Parathyroid adenoma (tissue), 2 donors: ENCODE measurements around the gene CHN1.

Source experiments
- H2AFZ ChIP-seq: fragments of 300-600 bp; sonication (generic); one replicate; pipeline ENCODE4 v1.7.0; 2017; ENCODE audit warnings: antibody characterized with exemption, mild to moderate bottlenecking
- H3K27ac ChIP-seq: fragments of 300-600 bp; sonication (generic); one replicate; pipeline ENCODE4 v1.7.0; 2017
- H3K27me3 ChIP-seq: fragments of 300-600 bp; sonication (generic); one replicate; pipeline ENCODE4 v1.7.0; 2017; ENCODE audit warnings: low read length; ENCODE audit not compliant: control insufficient read depth, insufficient read depth
- H3K36me3 ChIP-seq: fragments of 300-600 bp; sonication (generic); one replicate; pipeline ENCODE4 v1.7.0; 2017; ENCODE audit warnings: low read length; ENCODE audit not compliant: control insufficient read depth, insufficient read depth
- H3K4me1 ChIP-seq: fragments of 300-600 bp; sonication (generic); one replicate; pipeline ENCODE4 v1.7.0; 2017; ENCODE audit warnings: control low read depth
- H3K4me2 ChIP-seq: fragments of 300-600 bp; sonication (generic); one replicate; pipeline ENCODE4 v1.7.0; 2017; ENCODE audit warnings: low read length
- H3K4me3 ChIP-seq: fragments of 300-600 bp; sonication (generic); one replicate; pipeline ENCODE4 v1.7.0; 2017; ENCODE audit warnings: low read depth, low read length
- H3K79me2 ChIP-seq: fragments of 300-600 bp; sonication (generic); one replicate; pipeline ENCODE4 v1.7.0; 2017; ENCODE audit warnings: control low read depth
- H3K9ac ChIP-seq: fragments of 300-600 bp; sonication (generic); one replicate; pipeline ENCODE4 v1.7.0; 2017; ENCODE audit warnings: mild to moderate bottlenecking
- H3K9me3 ChIP-seq: fragments of 300-600 bp; sonication (generic); one replicate; pipeline ENCODE4 v1.7.0; 2017; ENCODE audit warnings: low read length; ENCODE audit not compliant: control insufficient read depth
- TF ChIP-seq, protein P1 (sequence below): fragments of 300-600 bp; sonication (generic); IDR thresholded peaks from one replicate; pipeline ENCODE4 v1.7.0; 2017; ENCODE audit warnings: antibody characterized with exemption, mild to moderate bottlenecking
- donor health status: primary hyperparathyroidism.

CHN1 gene

GRCh38 chr2:174826051-174826450 is 179.1 kb downstream of the CHN1 start:
- no peaks in the 10 kb centered on the region for H3K27me3 ChIP-seq
- peaks cover 25% of the 10 kb centered on the region for H3K4me1 ChIP-seq
- no peak overlapping the region for H3K9ac ChIP-seq
- TF ChIP-seq, protein P1, sequence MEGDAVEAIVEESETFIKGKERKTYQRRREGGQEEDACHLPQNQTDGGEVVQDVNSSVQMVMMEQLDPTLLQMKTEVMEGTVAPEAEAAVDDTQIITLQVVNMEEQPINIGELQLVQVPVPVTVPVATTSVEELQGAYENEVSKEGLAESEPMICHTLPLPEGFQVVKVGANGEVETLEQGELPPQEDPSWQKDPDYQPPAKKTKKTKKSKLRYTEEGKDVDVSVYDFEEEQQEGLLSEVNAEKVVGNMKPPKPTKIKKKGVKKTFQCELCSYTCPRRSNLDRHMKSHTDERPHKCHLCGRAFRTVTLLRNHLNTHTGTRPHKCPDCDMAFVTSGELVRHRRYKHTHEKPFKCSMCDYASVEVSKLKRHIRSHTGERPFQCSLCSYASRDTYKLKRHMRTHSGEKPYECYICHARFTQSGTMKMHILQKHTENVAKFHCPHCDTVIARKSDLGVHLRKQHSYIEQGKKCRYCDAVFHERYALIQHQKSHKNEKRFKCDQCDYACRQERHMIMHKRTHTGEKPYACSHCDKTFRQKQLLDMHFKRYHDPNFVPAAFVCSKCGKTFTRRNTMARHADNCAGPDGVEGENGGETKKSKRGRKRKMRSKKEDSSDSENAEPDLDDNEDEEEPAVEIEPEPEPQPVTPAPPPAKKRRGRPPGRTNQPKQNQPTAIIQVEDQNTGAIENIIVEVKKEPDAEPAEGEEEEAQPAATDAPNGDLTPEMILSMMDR = no peak
- no peaks in the 10 kb centered on the region for H3K9me3 ChIP-seq
- H3K27ac ChIP-seq = no peak overlapping the region
- H3K4me2 ChIP-seq = no peak overlapping the region
- H3K4me3 ChIP-seq = no peak overlapping the region
- no peaks in the 10 kb centered on the region for H3K79me2 ChIP-seq
- H2AFZ ChIP-seq = no peak overlapping the region
- no peaks in the 10 kb centered on the region for H3K36me3 ChIP-seq

- Histone ChIP-seq H3K4me3 (no peak overlapping the region), H3K36me3 (no peaks in the 10 kb centered on the region), H3K9ac (no peak overlapping the region), H3K4me2 (peak overlapping the region; percentile 3), H3K79me2 (no peaks in the 10 kb centered on the region), H2AFZ (no peak overlapping the region), H3K27ac (no peak overlapping the region), H3K4me1 (peaks cover 25% of the 10 kb centered on the region), H3K27me3 (no peaks in the 10 kb centered on the region), H3K9me3 (no peaks in the 10 kb centered on the region)
- TF ChIP-seq, protein P1 = no peak
Measured at GRCh38 chr2:174824068-174824467, 181.1 kb downstream of the CHN1 start.

DNA sequence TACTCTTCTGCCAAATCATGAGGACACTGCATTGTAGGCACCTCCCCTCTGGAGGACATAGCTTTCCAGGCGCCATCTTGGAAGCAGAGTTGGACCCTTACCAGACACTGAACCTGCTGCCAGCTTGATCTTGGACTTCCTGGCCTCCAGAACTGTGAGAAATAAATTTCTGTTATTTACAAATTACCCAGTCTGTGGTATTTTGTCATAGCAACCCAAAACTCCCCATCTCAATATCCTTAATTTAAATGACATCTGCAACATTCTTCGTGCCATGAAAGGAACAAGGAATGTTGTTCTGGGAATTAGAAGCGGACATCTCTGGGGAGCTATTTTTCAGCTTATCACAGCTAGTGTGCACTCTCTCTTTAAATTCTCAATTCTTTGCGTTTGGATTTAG is 183.6 kb downstream of the CHN1 start:
- no peak overlapping the region for H3K27ac ChIP-seq
- TF ChIP-seq, protein P1 = no peak
- no peaks in the 10 kb centered on the region for H3K9me3 ChIP-seq
- H3K4me1 ChIP-seq = peaks cover 11% of the 10 kb centered on the region
- no peak overlapping the region for H3K9ac ChIP-seq
- no peaks in the 10 kb centered on the region for H3K36me3 ChIP-seq
- H3K79me2 ChIP-seq = no peaks in the 10 kb centered on the region
- H3K27me3 ChIP-seq = no peaks in the 10 kb centered on the region
- H2AFZ ChIP-seq = no peak overlapping the region
- no peak overlapping the region for H3K4me3 ChIP-seq
- no peak overlapping the region for H3K4me2 ChIP-seq

DNA sequence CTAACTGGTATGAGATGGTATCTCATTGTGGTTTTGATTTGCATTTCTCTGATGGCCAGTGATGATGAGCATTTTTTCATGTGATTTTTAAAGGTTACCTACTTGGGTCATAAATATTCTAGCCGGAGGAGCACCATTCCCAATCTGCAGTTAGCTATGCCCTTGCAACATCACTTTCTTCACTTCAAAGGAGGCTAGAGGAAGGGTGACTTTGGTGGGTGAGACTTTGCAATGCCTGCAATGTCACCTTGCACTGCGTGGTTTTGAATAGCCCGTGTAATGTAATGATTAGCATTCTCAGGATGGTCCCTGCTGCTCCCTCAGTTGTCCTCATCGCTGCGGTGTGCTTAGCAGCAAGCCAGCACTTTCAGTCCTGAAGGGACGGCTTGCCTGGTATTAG is 184.8 kb downstream of the CHN1 start:
- H3K27ac ChIP-seq = no peak overlapping the region
- no peak overlapping the region for H3K4me3 ChIP-seq
- no peaks in the 10 kb centered on the region for H3K9me3 ChIP-seq
- no peak overlapping the region for H3K9ac ChIP-seq
- H3K27me3 ChIP-seq = no peaks in the 10 kb centered on the region
- no peak overlapping the region for H3K4me2 ChIP-seq
- H3K4me1 ChIP-seq = peaks cover 3% of the 10 kb centered on the region
- H3K36me3 ChIP-seq = no peaks in the 10 kb centered on the region
- H3K79me2 ChIP-seq = no peaks in the 10 kb centered on the region
- TF ChIP-seq, protein P1 = no peak
- H2AFZ ChIP-seq = no peak overlapping the region

DNA sequence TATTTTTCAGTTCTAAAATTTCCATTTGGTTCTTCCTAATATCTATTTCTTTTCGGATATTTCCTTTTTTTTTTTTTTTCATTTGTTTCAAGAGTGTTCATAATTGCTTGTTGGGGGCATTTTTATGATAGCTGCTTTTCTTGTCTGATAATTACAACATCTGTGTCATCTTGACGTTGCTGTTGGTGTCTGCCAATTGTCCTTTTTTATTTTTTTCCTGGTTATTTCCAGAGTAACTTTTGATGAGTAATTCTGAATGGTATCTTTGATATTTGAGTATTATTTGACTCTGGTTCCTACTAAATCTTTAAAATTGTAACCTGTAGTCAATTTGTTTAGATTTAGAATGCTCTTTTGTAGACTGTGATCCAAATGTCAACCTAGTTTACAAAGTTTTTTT is 189.7 kb downstream of the CHN1 start:
- H3K4me1 ChIP-seq = no peaks in the 10 kb centered on the region

More for the DNA sequence above, 189.7 kb downstream of the CHN1 start:
- no peaks in the 10 kb centered on the region for H3K27me3 ChIP-seq
- H3K79me2 ChIP-seq = no peaks in the 10 kb centered on the region
- no peak overlapping the region for H3K4me3 ChIP-seq
- TF ChIP-seq, protein P1 = no peak
- H3K9me3 ChIP-seq = no peaks in the 10 kb centered on the region
- no peak overlapping the region for H3K27ac ChIP-seq
- no peak overlapping the region for H2AFZ ChIP-seq
- H3K36me3 ChIP-seq = no peaks in the 10 kb centered on the region
- H3K4me2 ChIP-seq = no peak overlapping the region
- H3K9ac ChIP-seq = no peak overlapping the region
